ENCODE measurements around the gene NTSR1. TPM values are rescaled to one million over a fixed set of nuclear protein-coding genes. Genes with fewer than 3 reads are reported as not detected.

Gene NTSR1
- total and polyA plus RNA-seq, 2 donors (not counting 1 experiment from before 2014, with no cell fraction given) = not detected

GRCh38 chr20:62693524-62693922 lies 15.1 kb upstream of the NTSR1 start:
- Mint-ChIP-seq H3K27me3 (peaks cover 23% of the 10 kb centered on the region), H3K4me1 (peaks cover 3% of the 10 kb centered on the region), H3K4me3 (no peak overlapping the region), H3K27ac (no peak overlapping the region), H3K9me3 (ENCODE audit: insufficient read depth) (no peaks in the 10 kb centered on the region)
- Histone ChIP-seq H3K36me3 (replicated peaks in 1 of 2; ENCODE audit: control extremely low read depth in 1 of 2, control insufficient read depth in 1 of 2, extremely low read depth in 1 of 2, insufficient read depth in 2 of 2, low read length in 1 of 2) (no peaks in the 10 kb centered on the region), H4K20me1 (ENCODE audit: control insufficient read depth, insufficient read depth, low read length, poor library complexity, severe bottlenecking) (no peaks in the 10 kb centered on the region), H3K9ac (ENCODE audit: low read length) (no peak overlapping the region), H3K27ac (ENCODE audit: low read length in 2 of 2) (no peak overlapping the region), H3K4me2 (replicated peaks; ENCODE audit: low read depth, low read length, poor library complexity, severe bottlenecking) (no peak overlapping the region), H3K9me3 (ENCODE audit: control extremely low read depth in 1 of 3, control insufficient read depth in 2 of 3, insufficient read depth in 1 of 3, low read length in 2 of 3) (no peaks in the 10 kb centered on the region), H3K27me3 (replicated peaks in 1 of 4; ENCODE audit: control extremely low read depth in 1 of 4, control insufficient read depth in 3 of 4, insufficient read depth in 4 of 4, low read length in 3 of 4) (peaks cover 0 to 10% (median 2%) of the 10 kb centered on the region in 4 experiments), H2AFZ (ENCODE audit: insufficient read depth, low read depth, low read length, poor library complexity, severe bottlenecking) (no peak overlapping the region), H3K79me2 (ENCODE audit: control insufficient read depth, insufficient read depth, low read length) (no peaks in the 10 kb centered on the region), H3K4me1 (ENCODE audit: control insufficient read depth in 2 of 2, insufficient read depth in 2 of 2, low read length in 2 of 2) (no peaks in the 10 kb centered on the region), H3K4me3 (ENCODE audit: control extremely low read depth in 1 of 5, extremely low read depth in 1 of 5, insufficient read depth in 1 of 5, low read depth in 2 of 5, low read length in 4 of 5) (no peak overlapping the region)
- intact Hi-C loops (cut with micrococcal nuclease) = no loop called here
- no peak for DNase-seq
- 78% methylated on average over 9 of the region's 10 CpGs for WGBS (ENCODE audit: insufficient coverage)
- ChIA-PET POLR2A (no interaction called here), CTCF (interaction anchor here (0.6 kb wide), 1 partner anchor 70 kb away, joined by 3 read pairs; no protein-coding TSS in a partner anchor)
- TF ChIP-seq EZH2 (IDR thresholded peaks at IDR 0.05; ENCODE audit: borderline replicate concordance, insufficient read depth, low read depth, low read length, poor library complexity, severe bottlenecking) (no peak), CTCF (IDR thresholded peaks at IDR 0.05) (no peak)
- no peak for ATAC-seq (ENCODE audit: low read depth)

DNA sequence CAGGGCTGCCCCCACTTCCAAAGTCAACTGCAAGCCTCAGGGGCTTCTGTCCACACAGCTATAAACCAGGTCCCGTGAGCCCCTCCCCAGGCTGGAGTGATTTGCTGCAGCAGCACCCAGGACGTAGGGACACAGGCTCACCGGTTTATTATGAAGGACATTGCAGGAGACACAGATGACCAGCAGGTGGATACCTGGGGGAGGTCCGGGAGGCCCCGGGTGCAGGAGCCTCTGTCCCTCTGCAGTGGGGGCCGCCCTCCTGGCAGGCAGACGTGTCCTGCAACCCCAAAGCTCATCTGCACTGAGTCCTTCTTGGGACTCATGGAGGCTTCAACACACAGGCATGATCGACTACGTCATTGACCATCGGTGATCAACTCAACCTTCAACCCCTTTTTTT lies 14.5 kb upstream of the NTSR1 start:
- peaks cover 23% of the 10 kb centered on the region for H3K27me3 Mint-ChIP-seq
- WGBS (ENCODE audit: insufficient coverage) = 92% methylated on average over 10 of the region's 10 CpGs
- no peak overlapping the region for H3K27ac Mint-ChIP-seq
- no peak for TF ChIP-seq CTCF (IDR thresholded peaks at IDR 0.05)
- TF ChIP-seq EZH2 (IDR thresholded peaks at IDR 0.05; ENCODE audit: borderline replicate concordance, insufficient read depth, low read depth, low read length, poor library complexity, severe bottlenecking) = no peak
- ChIA-PET CTCF (interaction anchor here (0.6 kb wide), 1 partner anchor 71 kb away, joined by 3 read pairs; no protein-coding TSS in a partner anchor), POLR2A (no interaction called here)
- Histone ChIP-seq H3K9me3 (ENCODE audit: control extremely low read depth in 1 of 3, control insufficient read depth in 2 of 3, insufficient read depth in 1 of 3, low read length in 2 of 3) (peaks cover 0 to 5% (median 0%) of the 10 kb centered on the region in 3 donors), H3K4me3 (ENCODE audit: control extremely low read depth in 1 of 5, extremely low read depth in 1 of 5, insufficient read depth in 1 of 5, low read depth in 2 of 5, low read length in 4 of 5) (no peak overlapping the region), H3K9ac (ENCODE audit: low read length) (no peak overlapping the region), H4K20me1 (ENCODE audit: control insufficient read depth, insufficient read depth, low read length, poor library complexity, severe bottlenecking) (no peaks in the 10 kb centered on the region), H3K27ac (ENCODE audit: low read length in 2 of 2) (no peak overlapping the region), H3K36me3 (replicated peaks in 1 of 2; ENCODE audit: control extremely low read depth in 1 of 2, control insufficient read depth in 1 of 2, extremely low read depth in 1 of 2, insufficient read depth in 2 of 2, low read length in 1 of 2) (no peaks in the 10 kb centered on the region), H3K4me1 (ENCODE audit: control insufficient read depth in 2 of 2, insufficient read depth in 2 of 2, low read length in 2 of 2) (no peaks in the 10 kb centered on the region), H2AFZ (ENCODE audit: insufficient read depth, low read depth, low read length, poor library complexity, severe bottlenecking) (no peak overlapping the region), H3K79me2 (ENCODE audit: control insufficient read depth, insufficient read depth, low read length) (no peaks in the 10 kb centered on the region), H3K4me2 (replicated peaks; ENCODE audit: low read depth, low read length, poor library complexity, severe bottlenecking) (no peak overlapping the region), H3K27me3 (replicated peaks in 1 of 4; ENCODE audit: control extremely low read depth in 1 of 4, control insufficient read depth in 3 of 4, insufficient read depth in 4 of 4, low read length in 3 of 4) (peaks cover 0 to 10% (median 2%) of the 10 kb centered on the region in 4 experiments)
- H3K4me1 Mint-ChIP-seq = peaks cover 3% of the 10 kb centered on the region
- ATAC-seq (ENCODE audit: low read depth) = no peak
- intact Hi-C loops (cut with micrococcal nuclease) = no loop called here
- DNase-seq = no peak
- no peak overlapping the region for H3K4me3 Mint-ChIP-seq
- H3K9me3 Mint-ChIP-seq (ENCODE audit: insufficient read depth) = no peaks in the 10 kb centered on the region

Measured in B cell (primary cell).